Large intestine (tissue), 12 donors: ENCODE data around the gene SEPTIN3. TPM values are rescaled to one million over a fixed set of nuclear protein-coding genes. Genes with fewer than 3 reads are reported as not detected.

Experiments
- DNase-seq, 2 donors: peaks; one replicate each; pipeline versions ENCODE4 v3.0.0 to v3.0.0-alpha.2; 2013
- H3K27ac ChIP-seq: one replicate; pipeline ENCODE4 v1.5.1; 2013; ENCODE audit warnings: low read length
- H3K27me3 ChIP-seq: 2 replicates; pipeline ENCODE4 v1.6.1; 2013; ENCODE audit warnings: low read length; ENCODE audit not compliant: control insufficient read depth, insufficient read depth
- H3K36me3 ChIP-seq: 2 replicates; pipeline ENCODE4 v1.6.1; 2013; ENCODE audit warnings: low read length; ENCODE audit not compliant: control insufficient read depth, insufficient read depth
- H3K4me1 ChIP-seq: one replicate; pipeline ENCODE4 v1.6.1; 2013; ENCODE audit warnings: low read length; ENCODE audit not compliant: control insufficient read depth, insufficient read depth
- H3K4me3 ChIP-seq: one replicate; pipeline ENCODE4 v1.5.1; 2013; ENCODE audit warnings: low read length
- H3K9me3 ChIP-seq: one replicate; pipeline ENCODE4 v1.6.1; 2013; ENCODE audit warnings: mild to moderate bottlenecking, low read depth, low read length, moderate library complexity; ENCODE audit not compliant: control insufficient read depth
- WGBS: methylation state at CpG from one replicate; pipeline ENCODE4 v1.1.5; 2013; ENCODE audit warnings: low lambda C conversion rate; ENCODE audit not compliant: insufficient coverage; 5-methylcytosine and 5-hydroxymethylcytosine counted together
- long read RNA-seq, 11 donors: transcript quantifications; one replicate each; lab custom pipeline, GENCODE V29; 2026
- polyA plus RNA-seq: library from polyadenylated mRNA; unstranded; fragments of 120-200 nt; gene quantifications from one replicate; pipeline ENCODE4 v1.2.1, GENCODE V29; 2013

Gene SEPTIN3
- polyA plus RNA-seq, result 5.1 TPM
- long read RNA-seq, donor 1, result 0 reads
- long read RNA-seq, donor 2, result 0 reads
- long read RNA-seq, donor 3, result 0 reads
- long read RNA-seq, donor 4, result 0 reads
- long read RNA-seq, donor 5, full-length matches to known transcripts, result 1 of 1 reads
- long read RNA-seq, donor 5, partial matches to known transcripts, result 0 of 1 reads
- long read RNA-seq, donor 5, other reads (novel, unspliced or antisense), result 0 of 1 reads
- long read RNA-seq, donor 6, full-length matches to known transcripts, result 2 of 2 reads
- long read RNA-seq, donor 6, partial matches to known transcripts, result 0 of 2 reads
- long read RNA-seq, donor 6, other reads (novel, unspliced or antisense), result 0 of 2 reads
- long read RNA-seq, donor 7, partial matches to known transcripts, result 9 of 9 reads
- long read RNA-seq, donor 7, other reads (novel, unspliced or antisense), result 0 of 9 reads
- long read RNA-seq, donor 8, result 0 reads
- long read RNA-seq, donor 9, full-length matches to known transcripts, result 3 of 3 reads
- long read RNA-seq, donor 9, partial matches to known transcripts, result 0 of 3 reads
- long read RNA-seq, donor 9, other reads (novel, unspliced or antisense), result 0 of 3 reads
- long read RNA-seq, donor 10, result 0 reads
- long read RNA-seq, donor 11, full-length matches to known transcripts, result 1 of 1 reads
- long read RNA-seq, donor 11, partial matches to known transcripts, result 0 of 1 reads
- long read RNA-seq, donor 11, other reads (novel, unspliced or antisense), result 0 of 1 reads

DNA sequence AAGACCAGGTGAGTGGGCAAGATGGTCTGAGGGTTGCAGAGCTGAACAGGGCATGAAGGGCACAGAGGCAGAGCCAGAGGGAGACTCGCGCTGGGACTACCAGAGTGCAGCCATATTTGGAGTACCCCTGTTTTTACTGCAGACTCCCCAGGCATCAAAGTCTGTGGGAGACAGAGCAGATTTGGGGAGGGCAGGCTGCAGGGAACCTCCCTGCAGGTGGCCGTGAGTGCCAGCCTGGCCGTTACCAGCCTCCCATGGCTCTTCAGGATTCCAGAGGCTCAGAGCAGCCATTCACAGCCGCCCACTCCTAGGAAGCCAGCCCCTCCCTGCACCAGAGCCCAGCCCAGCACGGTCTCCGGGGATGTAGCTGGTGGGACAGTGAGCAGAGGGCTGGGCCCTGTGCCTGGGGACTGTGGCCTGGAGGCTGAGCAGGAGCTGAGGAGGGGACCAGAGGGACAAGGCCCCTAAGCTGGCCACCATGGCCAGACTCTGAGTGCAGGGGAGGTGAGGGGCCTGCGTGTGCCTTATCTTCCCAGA, at the start of gene SEPTIN3:
TSS of gene SEPTIN3 (plus strand) at position 334 of the 537 bp plus-strand sequence. CDS start 2,050 bp downstream, outside the sequence.
- no CpG with 5 or more reads among the region's 8 CpGs for WGBS
- peaks cover 3% of the 10 kb centered on the region for H3K4me1 ChIP-seq
- no peak for DNase-seq
- no peak within 1 kb of the TSS for H3K4me3 ChIP-seq
- H3K9me3 ChIP-seq, result no peaks in the 10 kb centered on the region
- H3K27ac ChIP-seq, result no peak within 1 kb of the TSS
- no peaks in the 10 kb centered on the region for H3K36me3 ChIP-seq
- H3K27me3 ChIP-seq, result peaks cover 17% of the 10 kb centered on the region

DNA sequence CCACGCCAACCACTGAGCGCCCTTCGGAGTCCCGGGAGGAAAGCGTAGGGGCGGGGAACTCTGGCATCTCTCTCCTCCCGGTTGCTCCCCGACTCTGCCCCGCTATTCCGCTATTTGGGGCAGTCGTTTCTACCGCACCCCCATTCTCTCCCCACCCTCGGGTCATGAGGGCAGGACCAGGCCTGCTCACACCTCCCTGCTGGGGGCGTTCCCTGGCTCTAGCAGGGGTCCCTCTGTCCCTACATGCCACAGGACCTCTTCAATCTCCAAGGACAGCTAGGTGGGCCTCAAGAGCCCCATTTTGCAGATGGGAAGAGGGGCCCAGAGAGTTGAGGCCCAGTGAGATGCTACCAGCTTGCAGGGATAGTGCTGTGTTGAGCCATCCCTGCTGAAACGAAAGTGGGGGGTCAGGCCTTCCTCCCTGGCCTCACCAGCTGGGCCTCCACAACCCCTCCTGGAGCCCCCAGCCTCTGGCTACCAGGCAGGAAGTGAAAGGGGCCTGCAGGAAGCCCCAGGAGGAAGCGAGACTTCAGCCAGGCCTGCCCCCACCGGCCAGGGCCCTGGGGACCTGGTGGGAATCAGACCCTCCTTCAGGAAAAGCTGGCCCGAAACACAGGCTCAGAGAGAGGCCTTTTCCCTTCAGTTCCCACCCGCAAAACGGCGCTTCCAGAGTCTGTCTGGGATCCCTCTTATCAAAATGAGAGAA, 48.8 kb upstream of the SEPTIN3 start:
- no peak overlapping the region for H3K27ac ChIP-seq
- peaks cover 11% of the 10 kb centered on the region for H3K4me1 ChIP-seq
- H3K27me3 ChIP-seq, result peaks cover 67% of the 10 kb centered on the region
- WGBS, result 100% methylated on average over 1 of the region's 21 CpGs
- DNase-seq, result no peak
- no peaks in the 10 kb centered on the region for H3K36me3 ChIP-seq
- H3K9me3 ChIP-seq, result peaks cover 6% of the 10 kb centered on the region
- H3K4me3 ChIP-seq, result peak overlapping the region; percentile 46

GRCh38 chr22:41922328-41922727, 46.9 kb upstream of the SEPTIN3 start:
- H3K9me3 ChIP-seq, result peaks cover 7% of the 10 kb centered on the region
- WGBS, result no CpG with 5 or more reads among the region's 5 CpGs
- H3K4me1 ChIP-seq, result peaks cover 10% of the 10 kb centered on the region
- no peak overlapping the region for H3K27ac ChIP-seq
- DNase-seq, result no peak
- no peak overlapping the region for H3K4me3 ChIP-seq
- peaks cover 63% of the 10 kb centered on the region for H3K27me3 ChIP-seq
- H3K36me3 ChIP-seq, result no peaks in the 10 kb centered on the region

GRCh38 chr22:41922940-41923594, 46.2 kb upstream of the SEPTIN3 start:
- H3K27ac ChIP-seq, result no peak overlapping the region
- peaks cover 10% of the 10 kb centered on the region for H3K4me1 ChIP-seq
- WGBS, result no CpG with 5 or more reads among the region's 4 CpGs
- H3K4me3 ChIP-seq, result no peak overlapping the region
- H3K36me3 ChIP-seq, result no peaks in the 10 kb centered on the region
- peaks cover 60% of the 10 kb centered on the region for H3K27me3 ChIP-seq
- DNase-seq, result no peak
- H3K9me3 ChIP-seq, result peaks cover 7% of the 10 kb centered on the region

- no peak overlapping the region for H3K4me3 ChIP-seq
- peaks cover 10% of the 10 kb centered on the region for H3K4me1 ChIP-seq
- peaks cover 60% of the 10 kb centered on the region for H3K27me3 ChIP-seq
- DNase-seq, result no peak
- H3K36me3 ChIP-seq, result no peaks in the 10 kb centered on the region
- no CpG with 5 or more reads among the region's 14 CpGs for WGBS
- no peak overlapping the region for H3K27ac ChIP-seq
- peaks cover 7% of the 10 kb centered on the region for H3K9me3 ChIP-seq
Observed at GRCh38 chr22:41923595-41924276, 45.5 kb upstream of the SEPTIN3 start.

GRCh38 chr22:41925783-41926460, 43.3 kb upstream of the SEPTIN3 start:
- Histone ChIP-seq H3K27me3 (peaks cover 41% of the 10 kb centered on the region), H3K27ac (no peak overlapping the region), H3K9me3 (peaks cover 2% of the 10 kb centered on the region), H3K36me3 (no peaks in the 10 kb centered on the region), H3K4me3 (peak overlapping the region; percentile 23), H3K4me1 (peaks cover 2% of the 10 kb centered on the region)
- no CpG with 5 or more reads among the region's 48 CpGs for WGBS
- DNase-seq, result peak; percentile 50 to 51

DNA sequence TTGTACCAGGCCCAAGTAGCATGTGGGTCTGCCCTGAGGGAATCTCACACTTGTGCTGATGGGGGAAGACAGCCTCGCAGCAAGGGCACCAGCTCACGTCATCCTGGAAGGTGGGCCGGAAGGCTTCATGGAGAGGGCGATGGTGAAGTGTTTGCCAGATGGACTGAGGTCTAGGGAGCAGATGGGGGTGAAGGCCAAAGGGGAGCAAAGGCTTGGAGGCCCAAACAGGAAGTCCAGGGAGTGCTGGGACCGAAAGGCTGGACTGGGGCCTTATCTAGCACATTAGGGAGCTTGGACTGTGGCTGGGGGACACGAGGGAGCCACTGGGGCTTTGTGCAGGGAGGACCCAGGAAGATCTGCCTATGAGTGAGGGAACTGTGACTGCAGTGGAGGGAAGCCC, 41.4 kb upstream of the SEPTIN3 start:
- no peaks in the 10 kb centered on the region for H3K36me3 ChIP-seq
- WGBS, result 70% methylated on average over 3 of the region's 6 CpGs
- H3K9me3 ChIP-seq, result peaks cover 2% of the 10 kb centered on the region
- no peak overlapping the region for H3K27ac ChIP-seq
- H3K4me3 ChIP-seq, result no peak overlapping the region
- peaks cover 40% of the 10 kb centered on the region for H3K27me3 ChIP-seq
- DNase-seq, result no peak
- H3K4me1 ChIP-seq, result peaks cover 2% of the 10 kb centered on the region

- no CpG with 5 or more reads among the region's 14 CpGs for WGBS
Observed at GRCh38 chr22:41928593-41929417, 40.4 kb upstream of the SEPTIN3 start.

More at GRCh38 chr22:41928593-41929417, 40.4 kb upstream of the SEPTIN3 start:
- DNase-seq, result no peak
- no peak overlapping the region for H3K27ac ChIP-seq
- peaks cover 2% of the 10 kb centered on the region for H3K4me1 ChIP-seq
- peaks cover 33% of the 10 kb centered on the region for H3K27me3 ChIP-seq
- H3K4me3 ChIP-seq, result no peak overlapping the region
- peaks cover 2% of the 10 kb centered on the region for H3K9me3 ChIP-seq
- H3K36me3 ChIP-seq, result no peaks in the 10 kb centered on the region
